HS-27A (cell line): ENCODE results near the gene LRRFIP1.

Experiments
- DNase-seq: peaks from one replicate; pipeline ENCODE4 v3.0.0-alpha.2; 2012; ENCODE audit warnings: low read depth, missing footprints

LRRFIP1 gene

GRCh38 chr2:237639052-237639835 is 11.9 kb downstream of the LRRFIP1 start:
- no peak for DNase-seq

GRCh38 chr2:237639836-237640220 is 12.4 kb downstream of the LRRFIP1 start:
- no peak for DNase-seq

- no peak for DNase-seq
Measured at GRCh38 chr2:237640493-237640998, 13.2 kb downstream of the LRRFIP1 start.

GRCh38 chr2:237642038-237642734 is 14.8 kb downstream of the LRRFIP1 start:
- no peak for DNase-seq

GRCh38 chr2:237643066-237643465 is 15.7 kb downstream of the LRRFIP1 start:
- DNase-seq = no peak

- DNase-seq = no peak
Measured at GRCh38 chr2:237643582-237644380, 16.4 kb downstream of the LRRFIP1 start.

GRCh38 chr2:237644381-237644703 is 17.0 kb downstream of the LRRFIP1 start:
- DNase-seq = no peak

- no peak for DNase-seq
Measured at GRCh38 chr2:237645261-237645660, 17.9 kb downstream of the LRRFIP1 start.

GRCh38 chr2:237647176-237648015 is 20.0 kb downstream of the LRRFIP1 start:
- no peak for DNase-seq

- DNase-seq = no peak
Measured at GRCh38 chr2:237648016-237648381, 20.6 kb downstream of the LRRFIP1 start.

GRCh38 chr2:237649541-237650454 is 22.4 kb downstream of the LRRFIP1 start:
- no peak for DNase-seq

- DNase-seq = no peak
Measured at GRCh38 chr2:237650455-237650850, 23.1 kb downstream of the LRRFIP1 start.

GRCh38 chr2:237651761-237652160 is 24.4 kb downstream of the LRRFIP1 start:
- no peak for DNase-seq

GRCh38 chr2:237652181-237652580 is 24.8 kb downstream of the LRRFIP1 start:
- no peak for DNase-seq

- DNase-seq = no peak
Measured at GRCh38 chr2:237652854-237653253, 25.5 kb downstream of the LRRFIP1 start.

GRCh38 chr2:237653776-237654558 is 26.6 kb downstream of the LRRFIP1 start:
- no peak for DNase-seq

- no peak for DNase-seq
Measured at GRCh38 chr2:237657063-237657462, 29.7 kb downstream of the LRRFIP1 start.

- DNase-seq = no peak
Measured at GRCh38 chr2:237660381-237660900, 33.1 kb downstream of the LRRFIP1 start.

GRCh38 chr2:237661270-237661669 is 33.9 kb downstream of the LRRFIP1 start:
- DNase-seq = no peak
